NCI-H2227 (cell line): Measurements from ENCODE around the gene EFHD1.
"Not testable (repeated sequence)": the region's sequence is repeated elsewhere in the genome, so short reads cannot be mapped to it uniquely, and the experiment has no call there.

ENCODE experiments used
- DNase-seq: peaks from one replicate; lab custom pipeline; 2025; ENCODE audit not compliant: unreplicated experiment; lab: John Stamatoyannopoulos, UW

The EFHD1 gene

GRCh38 chr2:232689152-232689910, 55.9 kb downstream of the EFHD1 start:
- DNase-seq: no peak

- not testable (repeated sequence) for DNase-seq
These were observed 57.7 kb downstream of the EFHD1 start for GRCh38 chr2:232691117-232691516.

- DNase-seq: no peak
These were observed 59.9 kb downstream of the EFHD1 start for GRCh38 chr2:232693344-232693743.

GRCh38 chr2:232696609-232697058, 63.2 kb downstream of the EFHD1 start:
- no peak for DNase-seq

- DNase-seq: peak; percentile 97
These were observed 63.8 kb downstream of the EFHD1 start, which contains the start of gene GIGYF2 for GRCh38 chr2:232697059-232697806. Gene GIGYF2 (plus strand): TSS chr2:232697331. CDS start chr2:232735198, 37,867 bp downstream.

- no peak for DNase-seq
These were observed 64.4 kb downstream of the EFHD1 start for GRCh38 chr2:232697807-232698110.

GRCh38 chr2:232698556-232699091, 65.2 kb downstream of the EFHD1 start:
- no peak for DNase-seq

- no peak for DNase-seq
These were observed 65.7 kb downstream of the EFHD1 start for GRCh38 chr2:232699110-232699509.

- no peak for DNase-seq
These were observed 66.8 kb downstream of the EFHD1 start for GRCh38 chr2:232700154-232700553.

- no peak for DNase-seq
These were observed 73.7 kb downstream of the EFHD1 start for GRCh38 chr2:232707076-232707475.

- DNase-seq: no peak
These were observed 80.1 kb downstream of the EFHD1 start for GRCh38 chr2:232713505-232713904.

- no peak for DNase-seq
These were observed 81.6 kb downstream of the EFHD1 start for GRCh38 chr2:232714969-232715368.

- DNase-seq: not testable (repeated sequence)
These were observed 86.7 kb downstream of the EFHD1 start for GRCh38 chr2:232720056-232720455.

- no peak for DNase-seq
These were observed 87.9 kb downstream of the EFHD1 start for GRCh38 chr2:232721261-232721660.

- DNase-seq: no peak
These were observed 88.5 kb downstream of the EFHD1 start for GRCh38 chr2:232721882-232722281.

GRCh38 chr2:232723027-232723426, 89.6 kb downstream of the EFHD1 start:
- DNase-seq: no peak

- DNase-seq: no peak
These were observed 95.4 kb downstream of the EFHD1 start for GRCh38 chr2:232728785-232729184.

- DNase-seq: no peak
These were observed 98.1 kb downstream of the EFHD1 start for GRCh38 chr2:232731470-232731869.
